IMR-90 (cell line): Measurements from ENCODE around the gene ALPI. TPM values are rescaled to one million over a fixed set of nuclear protein-coding genes. Genes with fewer than 3 reads are reported as not detected.

Experiments used
- ATAC-seq: fragments of 200-7000 bp; cut with Tn5 transposase; 2 replicates; pipeline ENCODE4 v1.9.1; 2020; ENCODE audit warnings: low read depth, mild to moderate bottlenecking, moderate library complexity
- BruUV-seq: library from RNA; stranded (reverse); fragments of 400-500 nt; replicated peaks from 2 replicates; lab custom pipeline; 2021; lab: Mats Ljungman, UMichigan
- CTCF ChIA-PET: fragments of 300-600 bp; formaldehyde crosslinking; extraction: SDS; loops from one replicate; lab custom pipeline; 2021; ENCODE audit warnings: antibody characterized with exemption; lab: Yijun Ruan, JAX
- POLR2A ChIA-PET: fragments of 300-600 bp; sonication (Branson Sonifier 250); formaldehyde crosslinking; loops from one replicate; lab custom pipeline; 2022; ENCODE audit warnings: antibody characterized with exemption; ENCODE audit not compliant: unreplicated experiment; lab: Charles Lee
- DNase-seq: peaks from one replicate; pipeline ENCODE4 v3.0.0; 2013
- H2AFZ ChIP-seq: replicated peaks from 2 replicates; pipeline ENCODE3; 2013; ENCODE audit warnings: low read length, mild to moderate bottlenecking; ENCODE audit not compliant: poor library complexity
- H2AK5ac ChIP-seq: 2 replicates; pipeline ENCODE4 v1.6.1; 2013; ENCODE audit warnings: low read depth, low read length, inconsistent platforms
- H2AK9ac ChIP-seq: replicated peaks from 2 replicates; pipeline ENCODE3; 2013; ENCODE audit warnings: mild to moderate bottlenecking, low read depth, low read length, moderate library complexity; ENCODE audit not compliant: poor library complexity
- H2BK120ac ChIP-seq: 2 replicates; pipeline ENCODE4 v1.6.1; 2013; ENCODE audit warnings: low read depth, low read length, inconsistent platforms
- H2BK15ac ChIP-seq: 3 replicates; pipeline ENCODE4 v1.6.1; 2013; ENCODE audit warnings: low read depth, low read length, inconsistent platforms
- H2BK20ac ChIP-seq: 2 replicates; pipeline ENCODE4 v1.6.1; 2013; ENCODE audit warnings: low read depth, mild to moderate bottlenecking, inconsistent platforms, low read length, moderate library complexity
- H2BK5ac ChIP-seq: 2 replicates; pipeline ENCODE4 v1.6.1; 2013; ENCODE audit warnings: mild to moderate bottlenecking, low read depth, low read length, inconsistent platforms; ENCODE audit not compliant: poor library complexity, severe bottlenecking
- H3K14ac ChIP-seq: replicated peaks from 2 replicates; pipeline ENCODE4 v1.6.1; 2013; ENCODE audit warnings: low read depth, low read length, inconsistent platforms
- H3K18ac ChIP-seq: 2 replicates; pipeline ENCODE4 v1.6.1; 2013; ENCODE audit warnings: low read depth, low read length, control low read depth
- H3K23ac ChIP-seq: 2 replicates; pipeline ENCODE4 v1.6.1; 2013; ENCODE audit warnings: low read depth, low read length, inconsistent platforms
- H3K27ac ChIP-seq: 2 replicates; pipeline ENCODE4 v1.5.1; 2013; ENCODE audit warnings: mild to moderate bottlenecking, control low read depth, low read length; ENCODE audit not compliant: insufficient read depth
- H3K27me3 ChIP-seq: 2 replicates; pipeline ENCODE4 v1.6.1; 2013; ENCODE audit warnings: low read length; ENCODE audit not compliant: control insufficient read depth, insufficient read depth
- H3K36me3 ChIP-seq: 2 replicates; pipeline ENCODE4 v1.6.1; 2013; ENCODE audit warnings: low read length, mixed read lengths; ENCODE audit not compliant: control insufficient read depth, insufficient read depth
- H3K4ac ChIP-seq: 2 replicates; pipeline ENCODE4 v1.6.1; 2013; ENCODE audit warnings: low read depth, low read length, inconsistent platforms
- H3K4me1 ChIP-seq: 2 replicates; pipeline ENCODE4 v1.6.1; 2013; ENCODE audit warnings: low read length, mixed read lengths; ENCODE audit not compliant: control insufficient read depth, insufficient read depth
- H3K4me2 ChIP-seq: 2 replicates; pipeline ENCODE4 v1.6.1; 2013; ENCODE audit warnings: low read depth, mild to moderate bottlenecking, control low read depth, low read length, moderate library complexity
- H3K4me3 ChIP-seq: 2 replicates; pipeline ENCODE4 v1.5.1; 2013; ENCODE audit warnings: low read depth, mild to moderate bottlenecking, control low read depth, low read length, moderate library complexity; ENCODE audit not compliant: insufficient read depth
- H3K56ac ChIP-seq: 2 replicates; pipeline ENCODE4 v1.6.1; 2013; ENCODE audit warnings: low read length, inconsistent platforms; ENCODE audit not compliant: insufficient read depth; ENCODE audit errors: extremely low read depth
- H3K79me1 ChIP-seq, 2 experiments: 2 replicates each; pipeline ENCODE4 v1.6.1; 2013; ENCODE audit warnings: low read length in 2 of 2, inconsistent platforms in 1 of 2, low read depth in 1 of 2
- H3K9ac ChIP-seq: 2 replicates; pipeline ENCODE4 v1.6.1; 2013; ENCODE audit warnings: low read depth, low read length, control low read depth
- H3K9me1 ChIP-seq: 2 replicates; pipeline ENCODE4 v1.6.1; 2013; ENCODE audit warnings: low read length, inconsistent platforms; ENCODE audit not compliant: insufficient read depth
- H3K9me3 ChIP-seq: 2 replicates; pipeline ENCODE4 v1.6.1; 2013; ENCODE audit warnings: low read length; ENCODE audit not compliant: control insufficient read depth, insufficient read depth
- H4K20me1 ChIP-seq: 2 replicates; pipeline ENCODE4 v1.6.1; 2013; ENCODE audit warnings: low read length, inconsistent platforms; ENCODE audit not compliant: insufficient read depth
- H4K5ac ChIP-seq: 2 replicates; pipeline ENCODE4 v1.6.1; 2013; ENCODE audit warnings: mild to moderate bottlenecking, low read depth, low read length, control low read depth
- H4K8ac ChIP-seq, 2 experiments: 2 replicates each; pipeline ENCODE4 v1.6.1; 2013; ENCODE audit warnings: low read depth in 2 of 2, low read length in 2 of 2, control low read depth in 1 of 2, inconsistent platforms in 1 of 2
- H4K91ac ChIP-seq: 2 replicates; pipeline ENCODE4 v1.6.1; 2013; ENCODE audit warnings: low read depth, low read length, inconsistent platforms; ENCODE audit not compliant: insufficient read depth
- BHLHE40 ChIP-seq: fragments of 150-350 bp; IDR thresholded peaks from 2 replicates; pipeline ENCODE4 v1.6.1; 2016; ENCODE audit warnings: mild to moderate bottlenecking, low read depth, low read length
- CEBPB ChIP-seq: IDR thresholded peaks from 2 replicates; pipeline ENCODE4 v1.6.1; 2012; ENCODE audit warnings: low read depth, low read length, improper control_type of control experiment
- CHD1 ChIP-seq: IDR thresholded peaks from 2 replicates; pipeline ENCODE4 v1.6.1; 2012; ENCODE audit warnings: low read depth, low read length, improper control_type of control experiment
- FOS ChIP-seq: fragments of 150-350 bp; IDR thresholded peaks from 2 replicates; pipeline ENCODE4 v1.6.1; 2016; ENCODE audit warnings: low read depth, low read length
- MAFK ChIP-seq: IDR thresholded peaks from 2 replicates; pipeline ENCODE4 v1.6.1; 2012; ENCODE audit warnings: low read depth, low read length, improper control_type of control experiment
- MAZ ChIP-seq: IDR thresholded peaks from 2 replicates; pipeline ENCODE4 v1.6.1; 2012; ENCODE audit warnings: low read depth, mild to moderate bottlenecking, low read length, improper control_type of control experiment, moderate library complexity, borderline replicate concordance
- MXI1 ChIP-seq: IDR thresholded peaks from 2 replicates; pipeline ENCODE4 v1.6.1; 2012; ENCODE audit warnings: low read depth, mild to moderate bottlenecking, low read length, moderate library complexity, borderline replicate concordance
- NFE2L2 ChIP-seq: fragments of 150-350 bp; IDR thresholded peaks from 2 replicates; pipeline ENCODE4 v1.6.1; 2016; ENCODE audit warnings: low read depth, mild to moderate bottlenecking, low read length
- POLR2A ChIP-seq: IDR thresholded peaks from 2 replicates; pipeline ENCODE4 v1.6.1; 2012; ENCODE audit warnings: mild to moderate bottlenecking, low read depth, low read length
- RAD21 ChIP-seq: IDR thresholded peaks from 2 replicates; pipeline ENCODE4 v1.6.1; 2012; ENCODE audit warnings: low read length, improper control_type of control experiment
- RCOR1 ChIP-seq: IDR thresholded peaks from 2 replicates; pipeline ENCODE4 v1.6.1; 2012; ENCODE audit warnings: mild to moderate bottlenecking, low read length, improper control_type of control experiment; ENCODE audit not compliant: insufficient replicate concordance
- RFX5 ChIP-seq: IDR thresholded peaks from 2 replicates; pipeline ENCODE4 v1.8.0; 2012; ENCODE audit warnings: low read depth, mild to moderate bottlenecking, low read length, moderate library complexity
- SMC3 ChIP-seq: fragments of 150-350 bp; IDR thresholded peaks from 2 replicates; pipeline ENCODE4 v1.6.1; 2016; ENCODE audit warnings: low read depth, mild to moderate bottlenecking, antibody characterized with exemption, low read length, moderate library complexity
- WGBS, 2 experiments: methylation state at CpG; one replicate each; pipeline versions ENCODE4 v1.1.5 to v1.1.7; 2013; ENCODE audit warnings: missing lambda C conversion rate in 2 of 2; ENCODE audit not compliant: insufficient read length in 1 of 2; ENCODE audit errors: extremely low coverage in 2 of 2; 5-methylcytosine and 5-hydroxymethylcytosine counted together
- dilution Hi-C: fragments of 300-500 bp; cut with HindIII; formaldehyde crosslinking; loops from one replicate; pipeline ENCODE4 v1.14.3; 2018; ENCODE audit warnings: low sequenced_read_pairs; ENCODE audit not compliant: unreplicated experiment
- in situ Hi-C: fragments of 300-500 bp; cut with MboI; formaldehyde crosslinking; loops from 3 replicates; pipeline ENCODE4 v1.14.3; 2019; ENCODE audit warnings: low sequenced_read_pairs, inconsistent platforms, mixed read lengths
- intact Hi-C: fragments of 100-400 bp; cut with micrococcal nuclease; formaldehyde crosslinking; loops from 2 replicates; pipeline ENCODE4 v1.10.0; 2022
- polyA plus RNA-seq, 3 experiments: library from polyadenylated mRNA; depleted of rRNA; stranded (reverse); fragments of >200 nt; gene quantifications; 2 replicates each; pipeline ENCODE4 v1.2.3, GENCODE V29; 2012; ENCODE audit warnings: low replicate concordance in 1 of 3
- total RNA-seq: library from RNA; depleted of rRNA; stranded (reverse); fragments of >200 nt; gene quantifications from 2 replicates; pipeline ENCODE4 v1.2.3, GENCODE V29; 2012
- TF ChIP-seq, protein P1 (sequence below): conservative IDR thresholded peaks from 2 replicates; pipeline ENCODE4 v1.5.1; 2012; ENCODE audit warnings: mild to moderate bottlenecking, low read depth, low read length, improper control_type of control experiment
- TF ChIP-seq, protein P2 (sequence below): fragments of 150-350 bp; IDR thresholded peaks from 2 replicates; pipeline ENCODE4 v1.6.1; 2016; ENCODE audit warnings: low read depth, mild to moderate bottlenecking, low read length, moderate library complexity, borderline replicate concordance
- TF ChIP-seq, protein P3 (sequence below): fragments of 150-350 bp; IDR thresholded peaks from 2 replicates; pipeline ENCODE4 v1.6.1; 2017; ENCODE audit warnings: mild to moderate bottlenecking, antibody characterized with exemption, low read length, low read depth

Gene ALPI
- total and polyA plus RNA-seq, 2 of the 4 experiments (the other 2 are of a cell fraction) = not detected

DNA sequence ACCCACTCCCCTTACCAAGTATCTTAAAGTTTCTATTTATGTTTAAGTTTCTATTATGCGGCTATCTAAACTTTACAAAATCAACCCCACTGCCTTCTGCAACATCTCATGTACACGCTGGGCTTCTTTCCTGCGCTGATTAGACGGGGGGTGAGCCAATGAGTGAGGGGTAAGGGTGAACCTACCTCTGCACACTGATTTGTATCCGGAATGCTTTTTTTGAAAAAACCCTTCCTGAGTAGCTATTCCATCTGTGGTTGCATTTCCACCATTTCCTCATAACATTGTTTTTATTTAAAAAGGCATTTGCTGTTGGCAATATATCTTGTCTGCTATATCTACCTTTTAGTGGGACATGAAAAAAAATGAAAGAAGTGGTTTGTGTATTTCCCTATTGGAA lies 43.0 kb upstream of the ALPI start:
- H3K18ac ChIP-seq = no peak overlapping the region
- CTCF ChIA-PET = interaction anchor here (1.1 kb wide), 1 partner anchor 11 kb away, joined by 3 read pairs; no protein-coding TSS in a partner anchor

More for the DNA sequence above, 43.0 kb upstream of the ALPI start:
- H2AK9ac ChIP-seq = no peak overlapping the region
- POLR2A ChIA-PET = no interaction called here
- BruUV-seq = no TSS peak
- no peak for TF ChIP-seq FOS
- TF ChIP-seq RFX5 = no peak
- TF ChIP-seq SMC3 = no peak
- no peak for TF ChIP-seq CEBPB
- TF ChIP-seq RCOR1 = no peak
- TF ChIP-seq MXI1 = no peak
- TF ChIP-seq, protein P1, sequence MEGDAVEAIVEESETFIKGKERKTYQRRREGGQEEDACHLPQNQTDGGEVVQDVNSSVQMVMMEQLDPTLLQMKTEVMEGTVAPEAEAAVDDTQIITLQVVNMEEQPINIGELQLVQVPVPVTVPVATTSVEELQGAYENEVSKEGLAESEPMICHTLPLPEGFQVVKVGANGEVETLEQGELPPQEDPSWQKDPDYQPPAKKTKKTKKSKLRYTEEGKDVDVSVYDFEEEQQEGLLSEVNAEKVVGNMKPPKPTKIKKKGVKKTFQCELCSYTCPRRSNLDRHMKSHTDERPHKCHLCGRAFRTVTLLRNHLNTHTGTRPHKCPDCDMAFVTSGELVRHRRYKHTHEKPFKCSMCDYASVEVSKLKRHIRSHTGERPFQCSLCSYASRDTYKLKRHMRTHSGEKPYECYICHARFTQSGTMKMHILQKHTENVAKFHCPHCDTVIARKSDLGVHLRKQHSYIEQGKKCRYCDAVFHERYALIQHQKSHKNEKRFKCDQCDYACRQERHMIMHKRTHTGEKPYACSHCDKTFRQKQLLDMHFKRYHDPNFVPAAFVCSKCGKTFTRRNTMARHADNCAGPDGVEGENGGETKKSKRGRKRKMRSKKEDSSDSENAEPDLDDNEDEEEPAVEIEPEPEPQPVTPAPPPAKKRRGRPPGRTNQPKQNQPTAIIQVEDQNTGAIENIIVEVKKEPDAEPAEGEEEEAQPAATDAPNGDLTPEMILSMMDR = no peak
- no peak for TF ChIP-seq MAZ
- TF ChIP-seq, protein P2, sequence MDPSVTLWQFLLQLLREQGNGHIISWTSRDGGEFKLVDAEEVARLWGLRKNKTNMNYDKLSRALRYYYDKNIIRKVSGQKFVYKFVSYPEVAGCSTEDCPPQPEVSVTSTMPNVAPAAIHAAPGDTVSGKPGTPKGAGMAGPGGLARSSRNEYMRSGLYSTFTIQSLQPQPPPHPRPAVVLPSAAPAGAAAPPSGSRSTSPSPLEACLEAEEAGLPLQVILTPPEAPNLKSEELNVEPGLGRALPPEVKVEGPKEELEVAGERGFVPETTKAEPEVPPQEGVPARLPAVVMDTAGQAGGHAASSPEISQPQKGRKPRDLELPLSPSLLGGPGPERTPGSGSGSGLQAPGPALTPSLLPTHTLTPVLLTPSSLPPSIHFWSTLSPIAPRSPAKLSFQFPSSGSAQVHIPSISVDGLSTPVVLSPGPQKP = no peak
- TF ChIP-seq, protein P3, sequence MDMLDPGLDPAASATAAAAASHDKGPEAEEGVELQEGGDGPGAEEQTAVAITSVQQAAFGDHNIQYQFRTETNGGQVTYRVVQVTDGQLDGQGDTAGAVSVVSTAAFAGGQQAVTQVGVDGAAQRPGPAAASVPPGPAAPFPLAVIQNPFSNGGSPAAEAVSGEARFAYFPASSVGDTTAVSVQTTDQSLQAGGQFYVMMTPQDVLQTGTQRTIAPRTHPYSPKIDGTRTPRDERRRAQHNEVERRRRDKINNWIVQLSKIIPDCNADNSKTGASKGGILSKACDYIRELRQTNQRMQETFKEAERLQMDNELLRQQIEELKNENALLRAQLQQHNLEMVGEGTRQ = no peak
- no peak for TF ChIP-seq POLR2A
- no peak for TF ChIP-seq MAFK
- TF ChIP-seq RAD21 = no peak
- TF ChIP-seq BHLHE40 = no peak
- TF ChIP-seq NFE2L2 = no peak
- no peak for TF ChIP-seq CHD1
- H4K20me1 ChIP-seq = no peaks in the 10 kb centered on the region
- H3K27ac ChIP-seq = no peak overlapping the region
- DNase-seq = no peak
- H3K4me3 ChIP-seq = no peak overlapping the region
- in situ Hi-C loops (no loop called here), dilution Hi-C loops (no loop called here), intact Hi-C loops (no loop called here)
- H4K8ac ChIP-seq = no peak overlapping the region
- no peak overlapping the region for H2BK20ac ChIP-seq
- H3K23ac ChIP-seq = no peak overlapping the region
- no peak overlapping the region for H3K14ac ChIP-seq
- no peaks in the 10 kb centered on the region for H3K9me3 ChIP-seq
- H3K27me3 ChIP-seq = peaks cover 56% of the 10 kb centered on the region
- H3K79me1 ChIP-seq = no peaks in the 10 kb centered on the region
- no peak overlapping the region for H2BK15ac ChIP-seq
- H3K9me1 ChIP-seq = no peaks in the 10 kb centered on the region
- no peaks in the 10 kb centered on the region for H3K4me1 ChIP-seq
- no peak overlapping the region for H3K4ac ChIP-seq
- no peak overlapping the region for H2BK120ac ChIP-seq
- no peak overlapping the region for H4K91ac ChIP-seq
- no peak overlapping the region for H2BK5ac ChIP-seq
- H2AK5ac ChIP-seq = no peak overlapping the region
- no CpG with 5 or more reads among the region's 5 CpGs for WGBS, 2 experiments
- H3K56ac ChIP-seq = no peak overlapping the region
- no peak for ATAC-seq
- H3K9ac ChIP-seq = no peak overlapping the region
- H3K4me2 ChIP-seq = no peak overlapping the region
- no peaks in the 10 kb centered on the region for H3K36me3 ChIP-seq
- no peak overlapping the region for H4K5ac ChIP-seq
- no peak overlapping the region for H2AFZ ChIP-seq
